OCI-LY7 (cell line): ENCODE results near the gene MRRF. TPM values are rescaled to one million over a fixed set of nuclear protein-coding genes. Genes with fewer than 3 reads are reported as not detected.

Source experiments
- BruUV-seq: library from RNA; stranded (reverse); fragments of 400-500 nt; replicated peaks from 2 replicates; lab custom pipeline; 2021; lab: Mats Ljungman, UMichigan
- CTCF ChIA-PET: fragments of 300-600 bp; sonication (Branson Sonifier 250); formaldehyde crosslinking; loops from one replicate; lab custom pipeline; 2022; ENCODE audit warnings: antibody characterized with exemption; ENCODE audit not compliant: unreplicated experiment; lab: Charles Lee
- POLR2A ChIA-PET: fragments of 300-600 bp; sonication (Branson Sonifier 250); formaldehyde crosslinking; loops from one replicate; lab custom pipeline; 2022; ENCODE audit warnings: antibody characterized with exemption; lab: Charles Lee
- DNase-seq: peaks from one replicate; pipeline ENCODE4 v3.0.0-alpha.2; 2015; ENCODE audit warnings: low spot score
- H2AFZ ChIP-seq: fragments of 200-600 bp; sonication (generic), shearing (Covaris generic); 2 replicates; pipeline ENCODE4 v1.6.1; 2014; ENCODE audit warnings: mild to moderate bottlenecking, antibody characterized with exemption, low read length, moderate library complexity
- H3K27ac ChIP-seq: fragments of 200-600 bp; sonication (generic); 2 replicates; pipeline ENCODE4 v1.5.1; 2014; ENCODE audit warnings: mixed run types, low read depth, mild to moderate bottlenecking, moderate library complexity, low read length, inconsistent platforms; ENCODE audit not compliant: poor library complexity, severe bottlenecking
- H3K36me3 ChIP-seq: fragments of 200-600 bp; sonication (generic); 2 replicates; pipeline ENCODE4 v1.6.1; 2014; ENCODE audit warnings: mild to moderate bottlenecking, antibody characterized with exemption, low read length, moderate library complexity, mixed read lengths; ENCODE audit not compliant: insufficient read depth
- H3K4me1 ChIP-seq: fragments of 200-600 bp; sonication (generic); 2 replicates; pipeline ENCODE4 v1.5.1; 2014; ENCODE audit warnings: mild to moderate bottlenecking, low read length; ENCODE audit not compliant: insufficient read depth, poor library complexity, severe bottlenecking
- H3K4me2 ChIP-seq: fragments of 200-600 bp; sonication (generic); 2 replicates; pipeline ENCODE4 v1.6.1; 2014; ENCODE audit warnings: mild to moderate bottlenecking, low read length
- H3K4me3 ChIP-seq: fragments of 200-600 bp; sonication (generic); 2 replicates; pipeline ENCODE4 v1.5.1; 2014; ENCODE audit warnings: mild to moderate bottlenecking, low read depth, low read length; ENCODE audit not compliant: poor library complexity, severe bottlenecking
- H3K79me2 ChIP-seq: fragments of 200-600 bp; sonication (generic); 2 replicates; pipeline ENCODE4 v1.6.1; 2016; ENCODE audit warnings: low read depth, mild to moderate bottlenecking, low read length, moderate library complexity, mixed read lengths; ENCODE audit not compliant: insufficient read depth
- H3K9me2 ChIP-seq: fragments of 200-600 bp; sonication (generic); 2 replicates; pipeline ENCODE4 v1.6.1; 2016; ENCODE audit warnings: mild to moderate bottlenecking, low read length, mixed read lengths; ENCODE audit not compliant: insufficient read depth
- H3K9me3 ChIP-seq: fragments of 200-600 bp; sonication (generic); 2 replicates; pipeline ENCODE4 v1.6.1; 2014; ENCODE audit warnings: mild to moderate bottlenecking, mixed run types, low read length, mixed read lengths
- H4K20me1 ChIP-seq: fragments of 200-600 bp; sonication (generic); 2 replicates; pipeline ENCODE4 v1.6.1; 2014; ENCODE audit warnings: mild to moderate bottlenecking, antibody characterized with exemption, low read length, moderate library complexity, mixed read lengths; ENCODE audit not compliant: insufficient read depth
- EZH2phosphoT487 ChIP-seq: fragments of 200-600 bp; sonication (generic); IDR thresholded peaks from 2 replicates; pipeline ENCODE4 v1.6.1; 2018; ENCODE audit warnings: low read depth, borderline replicate concordance, mild to moderate bottlenecking, mixed run types, antibody characterized with exemption, low read length, moderate library complexity, mixed read lengths
- intact Hi-C: fragments of 100-400 bp; cut with micrococcal nuclease; formaldehyde crosslinking; loops from one replicate; pipeline ENCODE4 v1.10.0; 2022; ENCODE audit not compliant: unreplicated experiment
- total RNA-seq, 2 experiments: library from RNA; depleted of rRNA in 1 of 2; stranded (reverse); fragments of >200 nt in 1 of 2; shearing (Covaris generic) in 1 of 2; gene quantifications; 2 replicates each; pipeline ENCODE4 v1.2.3, GENCODE V29; 2014 to 2022
- TF ChIP-seq, protein P1 (sequence below): fragments of 200-600 bp; sonication (generic); conservative IDR thresholded peaks from 2 replicates; pipeline ENCODE4 v1.5.1; 2014; ENCODE audit warnings: mild to moderate bottlenecking, antibody characterized with exemption, low read length, moderate library complexity, mixed read lengths

MRRF gene
- total RNA-seq, 2 experiments from 2014 or later: 46.1 to 53.2 TPM

DNA sequence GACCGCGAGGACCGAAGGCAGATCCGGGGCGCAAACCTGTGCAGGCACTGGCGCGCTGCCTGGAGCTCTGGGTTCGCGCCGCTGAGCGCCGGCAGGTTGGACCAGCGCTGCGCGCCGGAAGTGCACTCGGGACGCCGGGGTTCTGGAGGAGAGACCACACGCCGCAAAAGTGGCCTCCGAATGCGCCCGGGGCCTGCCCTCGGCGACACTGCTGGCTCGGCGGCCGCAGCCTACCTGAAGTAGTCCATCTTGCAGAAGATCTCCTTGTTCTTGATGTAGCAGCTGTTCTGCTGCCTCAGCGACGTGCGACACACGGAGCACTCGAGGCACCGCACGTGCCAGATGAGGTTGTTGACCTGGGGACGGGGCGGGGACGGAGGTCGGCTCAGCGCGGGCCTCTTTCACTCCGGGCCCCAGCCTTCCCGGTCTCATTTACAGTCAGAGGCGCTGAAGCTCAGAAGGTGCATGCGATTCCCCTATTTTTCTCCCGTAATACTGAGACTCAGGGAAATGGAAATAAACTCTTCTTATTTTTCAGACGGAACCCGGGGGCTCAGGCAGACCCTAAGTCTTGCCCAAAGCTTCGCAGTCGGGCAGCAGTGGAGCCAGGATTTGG lies 38.4 kb upstream of the MRRF start:
- H3K4me1 ChIP-seq: no peaks in the 10 kb centered on the region
- intact Hi-C loops: no loop called here
- no peak overlapping the region for H3K4me2 ChIP-seq
- no peaks in the 10 kb centered on the region for H4K20me1 ChIP-seq
- no peak overlapping the region for H3K27ac ChIP-seq
- no peak overlapping the region for H3K4me3 ChIP-seq
- ChIA-PET POLR2A (no interaction called here), CTCF (no interaction called here)
- TF ChIP-seq EZH2phosphoT487: no peak
- TF ChIP-seq, protein P1, sequence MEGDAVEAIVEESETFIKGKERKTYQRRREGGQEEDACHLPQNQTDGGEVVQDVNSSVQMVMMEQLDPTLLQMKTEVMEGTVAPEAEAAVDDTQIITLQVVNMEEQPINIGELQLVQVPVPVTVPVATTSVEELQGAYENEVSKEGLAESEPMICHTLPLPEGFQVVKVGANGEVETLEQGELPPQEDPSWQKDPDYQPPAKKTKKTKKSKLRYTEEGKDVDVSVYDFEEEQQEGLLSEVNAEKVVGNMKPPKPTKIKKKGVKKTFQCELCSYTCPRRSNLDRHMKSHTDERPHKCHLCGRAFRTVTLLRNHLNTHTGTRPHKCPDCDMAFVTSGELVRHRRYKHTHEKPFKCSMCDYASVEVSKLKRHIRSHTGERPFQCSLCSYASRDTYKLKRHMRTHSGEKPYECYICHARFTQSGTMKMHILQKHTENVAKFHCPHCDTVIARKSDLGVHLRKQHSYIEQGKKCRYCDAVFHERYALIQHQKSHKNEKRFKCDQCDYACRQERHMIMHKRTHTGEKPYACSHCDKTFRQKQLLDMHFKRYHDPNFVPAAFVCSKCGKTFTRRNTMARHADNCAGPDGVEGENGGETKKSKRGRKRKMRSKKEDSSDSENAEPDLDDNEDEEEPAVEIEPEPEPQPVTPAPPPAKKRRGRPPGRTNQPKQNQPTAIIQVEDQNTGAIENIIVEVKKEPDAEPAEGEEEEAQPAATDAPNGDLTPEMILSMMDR: no peak
- H3K79me2 ChIP-seq: no peaks in the 10 kb centered on the region
- no peaks in the 10 kb centered on the region for H3K9me3 ChIP-seq
- BruUV-seq: no TSS peak
- H3K36me3 ChIP-seq: no peaks in the 10 kb centered on the region
- no peak overlapping the region for H2AFZ ChIP-seq
- no peak for DNase-seq
- H3K9me2 ChIP-seq: no peaks in the 10 kb centered on the region

DNA sequence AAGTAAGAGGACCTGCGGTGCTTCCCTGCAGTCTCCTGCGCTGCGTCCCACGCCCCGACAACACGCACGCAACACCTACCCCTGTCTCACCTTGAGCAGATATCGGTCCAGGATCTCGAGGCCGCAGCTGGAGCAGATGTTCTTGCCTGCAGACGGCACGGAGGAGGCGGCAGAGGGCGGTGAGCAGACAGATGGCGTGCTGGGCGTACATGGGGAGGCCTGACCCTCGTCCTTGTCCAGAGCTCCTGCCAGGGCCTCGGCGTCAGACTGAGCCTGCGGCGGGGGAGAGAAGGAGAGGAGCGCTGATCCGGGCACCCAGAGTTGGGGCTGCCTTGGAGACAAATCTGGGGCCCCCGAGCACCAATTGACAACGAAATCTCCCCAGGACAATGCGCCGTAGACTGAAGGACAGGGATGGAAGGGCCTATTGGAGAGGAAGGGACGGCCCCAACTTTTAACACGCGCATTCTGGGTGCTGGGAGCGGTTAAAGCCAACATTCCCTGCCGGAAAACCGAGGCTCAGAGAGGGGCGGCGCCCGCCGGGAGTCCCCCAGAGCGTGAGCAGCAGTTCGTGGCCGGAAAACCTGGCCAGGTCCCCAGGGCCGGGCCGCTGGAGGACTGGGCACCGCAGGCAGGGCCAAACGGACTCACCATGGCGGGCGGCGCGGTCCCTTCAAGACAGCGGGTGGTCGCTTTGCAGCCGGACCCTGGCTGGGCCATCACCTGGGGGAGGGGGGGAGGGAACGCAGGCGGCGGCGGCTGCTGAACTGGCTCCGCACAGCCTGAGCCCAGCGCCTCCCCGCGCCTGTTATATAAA lies 37.7 kb upstream of the MRRF start:
- H3K27ac ChIP-seq: no peak overlapping the region
- no peak overlapping the region for H3K4me3 ChIP-seq
- H2AFZ ChIP-seq: no peak overlapping the region
- POLR2A ChIA-PET: no interaction called here
- H4K20me1 ChIP-seq: no peaks in the 10 kb centered on the region
- DNase-seq: no peak
- intact Hi-C loops: no loop called here
- no peak overlapping the region for H3K4me2 ChIP-seq
- no peaks in the 10 kb centered on the region for H3K79me2 ChIP-seq
- H3K9me3 ChIP-seq: no peaks in the 10 kb centered on the region
- no peaks in the 10 kb centered on the region for H3K36me3 ChIP-seq
- no peaks in the 10 kb centered on the region for H3K9me2 ChIP-seq
- no peaks in the 10 kb centered on the region for H3K4me1 ChIP-seq
- CTCF ChIA-PET: no interaction called here
- BruUV-seq: no TSS peak
- TF ChIP-seq, protein P1: no peak
- TF ChIP-seq EZH2phosphoT487: no peak

DNA sequence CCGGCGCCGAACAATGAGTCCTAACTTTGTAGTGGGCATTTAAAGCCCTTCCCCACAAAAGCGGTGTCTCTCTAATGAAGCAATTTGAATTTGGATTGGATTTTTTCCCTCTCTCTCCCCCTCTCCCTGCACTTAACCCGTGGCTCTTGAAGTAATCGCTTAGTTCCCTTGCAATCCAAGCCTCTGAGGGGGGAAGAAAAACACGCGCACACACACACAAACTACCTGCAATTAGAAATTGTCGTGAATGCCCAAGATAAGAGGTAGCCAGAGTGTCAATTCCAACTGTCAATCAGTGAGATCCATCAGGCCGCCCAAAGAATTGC lies 37.1 kb upstream of the MRRF start:
- no peaks in the 10 kb centered on the region for H3K9me2 ChIP-seq
- intact Hi-C loops: no loop called here
- CTCF ChIA-PET: no interaction called here
- H3K4me1 ChIP-seq: no peaks in the 10 kb centered on the region
- no peak overlapping the region for H2AFZ ChIP-seq
- no peak overlapping the region for H3K27ac ChIP-seq
- BruUV-seq: no TSS peak
- H3K79me2 ChIP-seq: no peaks in the 10 kb centered on the region
- no peak overlapping the region for H3K4me2 ChIP-seq
- DNase-seq: no peak
- H4K20me1 ChIP-seq: no peaks in the 10 kb centered on the region
- H3K9me3 ChIP-seq: no peaks in the 10 kb centered on the region
- POLR2A ChIA-PET: no interaction called here
- H3K4me3 ChIP-seq: no peak overlapping the region
- H3K36me3 ChIP-seq: no peaks in the 10 kb centered on the region
- no peak for TF ChIP-seq EZH2phosphoT487
- TF ChIP-seq, protein P1: no peak
